ENCODE data around the gene ZC3H4. TPM values are rescaled to one million over a fixed set of nuclear protein-coding genes. Genes with fewer than 3 reads are reported as not detected.

The ZC3H4 gene
- total RNA-seq, 4 donors from 2014 or later = 16.4 to 26.2 (median 20.1) TPM

GRCh38 chr19:47109177-47109540, 4.4 kb downstream of the ZC3H4 start:
- Histone ChIP-seq H3K4me3 (peak overlapping the region in 3 of 4 donors; percentile 64 to 98 (median 95)), H3K27me3 (no peaks in the 10 kb centered on the region), H3K4me1 (peaks cover 25 to 66% (median 40%) of the 10 kb centered on the region in 3 donors), H3K36me3 (peaks cover 0 to 13% (median 0%) of the 10 kb centered on the region in 3 donors), H3K9me3 (no peaks in the 10 kb centered on the region), H3K27ac (peak overlapping the region; percentile 99 to 100 (median 100))
- no peak for DNase-seq
- intact Hi-C loops (cut with DNase I) = no loop called here
- TF ChIP-seq CTCF (IDR thresholded peaks at IDR 0.05) = no peak
- TF ChIP-seq POLR2A (IDR thresholded peaks at IDR 0.05) = no peak
- 15 to 20% methylated on average over 2 of the region's 2 CpGs for WGBS, 2 donors

- intact Hi-C loops (cut with DNase I) = no loop called here
- H3K9me3 ChIP-seq = no peaks in the 10 kb centered on the region
- H3K36me3 ChIP-seq = peaks cover 0 to 13% (median 0%) of the 10 kb centered on the region in 3 donors
- H3K4me1 ChIP-seq = peaks cover 25 to 65% (median 40%) of the 10 kb centered on the region in 3 donors
- peak overlapping the region; percentile 86 to 100 (median 100) for H3K27ac ChIP-seq
- no peaks in the 10 kb centered on the region for H3K27me3 ChIP-seq
- 36 to 40% methylated on average over 9 of the region's 9 CpGs for WGBS, 2 donors
- no peak for TF ChIP-seq POLR2A (IDR thresholded peaks at IDR 0.05)
- peak in 1 of 6 experiments; percentile 3 for TF ChIP-seq CTCF (IDR thresholded peaks at IDR 0.05)
- peak overlapping the region in 1 of 4 donors; percentile 4 for H3K4me3 ChIP-seq
- no peak for DNase-seq
These were observed 5.4 kb downstream of the ZC3H4 start for GRCh38 chr19:47107953-47108746.

- H3K9me3 ChIP-seq = no peaks in the 10 kb centered on the region
- TF ChIP-seq POLR2A (IDR thresholded peaks at IDR 0.05) = no peak
- TF ChIP-seq CTCF (IDR thresholded peaks at IDR 0.05) = no peak
- no peak for DNase-seq
- H3K27me3 ChIP-seq = no peaks in the 10 kb centered on the region
- H3K27ac ChIP-seq = peak overlapping the region; percentile 86 to 100 (median 100)
- H3K36me3 ChIP-seq = peaks cover 0 to 13% (median 0%) of the 10 kb centered on the region in 3 donors
- peaks cover 25 to 73% (median 40%) of the 10 kb centered on the region in 3 donors for H3K4me1 ChIP-seq
- no peak overlapping the region for H3K4me3 ChIP-seq
- 16 to 28% methylated on average over 8 to 9 of the region's 9 CpGs for WGBS, 2 donors
- intact Hi-C loops (cut with DNase I) = no loop called here
These were observed 6.2 kb downstream of the ZC3H4 start for GRCh38 chr19:47107202-47107952.

- Histone ChIP-seq H3K36me3 (peaks cover 0 to 13% (median 0%) of the 10 kb centered on the region in 3 donors), H3K4me1 (peaks cover 25 to 78% (median 40%) of the 10 kb centered on the region in 3 donors), H3K9me3 (no peaks in the 10 kb centered on the region), H3K4me3 (no peak overlapping the region), H3K27ac (peak overlapping the region; percentile 86 to 100 (median 100)), H3K27me3 (no peaks in the 10 kb centered on the region)
- no peak for DNase-seq
- intact Hi-C loops (cut with DNase I) = no loop called here
- TF ChIP-seq POLR2A (IDR thresholded peaks at IDR 0.05) (no peak), CTCF (IDR thresholded peaks at IDR 0.05) (no peak)
- WGBS, 2 donors = 71 to 86% methylated on average over 2 of the region's 2 CpGs
These were observed 6.8 kb downstream of the ZC3H4 start for GRCh38 chr19:47106821-47107201.

- H3K27me3 ChIP-seq = no peaks in the 10 kb centered on the region
- peaks cover 0 to 13% (median 0%) of the 10 kb centered on the region in 3 donors for H3K36me3 ChIP-seq
- 0 to 60% methylated on average over 1 to 2 of the region's 2 CpGs for WGBS, 2 donors
- TF ChIP-seq CTCF (IDR thresholded peaks at IDR 0.05) = no peak
- TF ChIP-seq POLR2A (IDR thresholded peaks at IDR 0.05) = no peak
- H3K27ac ChIP-seq = peak overlapping the region; percentile 86 to 100 (median 100)
- H3K9me3 ChIP-seq = no peaks in the 10 kb centered on the region
- H3K4me1 ChIP-seq = peaks cover 25 to 87% (median 40%) of the 10 kb centered on the region in 3 donors
- H3K4me3 ChIP-seq = no peak overlapping the region
- no peak for DNase-seq
- intact Hi-C loops (cut with DNase I) = no loop called here
These were observed 7.7 kb downstream of the ZC3H4 start for GRCh38 chr19:47105874-47106273.
